ENCODE measurements around the gene NIPSNAP3A. TPM values are rescaled to one million over a fixed set of nuclear protein-coding genes. Genes with fewer than 3 reads are reported as not detected.

NIPSNAP3A gene
- total RNA-seq, 6 experiments from 2014 or later: 11.5 to 17.0 (median 14.6) TPM

- no peaks in the 10 kb centered on the region; the same call in 1 of the 2 replicates for H3K36me3 Mint-ChIP-seq (ENCODE audit: low read depth)
- no peak for DNase-seq
- no peaks in the 10 kb centered on the region for H3K9me3 Mint-ChIP-seq
- no peak for TF ChIP-seq CTCF (IDR thresholded peaks at IDR 0.05)
- no peak overlapping the region for H3K27ac Mint-ChIP-seq
- H3K4me1 Mint-ChIP-seq (ENCODE audit: low read depth): peaks cover 15% of the 10 kb centered on the region
- no peaks in the 10 kb centered on the region for H3K27me3 Mint-ChIP-seq (ENCODE audit: insufficient read depth)
- H3K4me3 Mint-ChIP-seq: no peak overlapping the region
Measured at GRCh38 chr9:104805441-104805840, 58.0 kb downstream of the NIPSNAP3A start.

GRCh38 chr9:104808035-104808614 lies 60.6 kb downstream of the NIPSNAP3A start:
- H3K4me3 Mint-ChIP-seq: no peak overlapping the region
- peak; percentile 61 for TF ChIP-seq CTCF (IDR thresholded peaks at IDR 0.05)
- no peaks in the 10 kb centered on the region for H3K9me3 Mint-ChIP-seq
- no peak overlapping the region for H3K27ac Mint-ChIP-seq
- DNase-seq: peak; percentile 37
- peaks cover 32% of the 10 kb centered on the region for H3K4me1 Mint-ChIP-seq (ENCODE audit: low read depth)
- H3K27me3 Mint-ChIP-seq (ENCODE audit: insufficient read depth): no peaks in the 10 kb centered on the region
- H3K36me3 Mint-ChIP-seq (ENCODE audit: low read depth): peaks cover 9% of the 10 kb centered on the region

Other genes with a start within 250 kb of the NIPSNAP3A start
- not detected for gene OR13F1, start 243.4 kb upstream of the NIPSNAP3A start, total RNA-seq (2021; fragmentation: NEBNext Ultra II Directional; extraction: Animal tissue kit (Norgen Biotek cat#: 25700))
- gene OR13C4, start 220.5 kb upstream of the NIPSNAP3A start, total RNA-seq (2021; fragmentation: NEBNext Ultra II Directional; extraction: Animal tissue kit (Norgen Biotek cat#: 25700)): not detected
- gene OR13C3, start 210.8 kb upstream of the NIPSNAP3A start, total RNA-seq (2021; fragmentation: NEBNext Ultra II Directional; extraction: Animal tissue kit (Norgen Biotek cat#: 25700)): not detected
- gene OR13C8, start 178.5 kb upstream of the NIPSNAP3A start, total RNA-seq (2021; fragmentation: NEBNext Ultra II Directional; extraction: Animal tissue kit (Norgen Biotek cat#: 25700)): not detected
- not detected for gene OR13C5, start 148.3 kb upstream of the NIPSNAP3A start, total RNA-seq (2021; fragmentation: NEBNext Ultra II Directional; extraction: Animal tissue kit (Norgen Biotek cat#: 25700))
- gene OR13C2, start 142.1 kb upstream of the NIPSNAP3A start, total RNA-seq (2021; fragmentation: NEBNext Ultra II Directional; extraction: Animal tissue kit (Norgen Biotek cat#: 25700)): not detected
- not detected for gene OR13C9, start 129.5 kb upstream of the NIPSNAP3A start, total RNA-seq (2021; fragmentation: NEBNext Ultra II Directional; extraction: Animal tissue kit (Norgen Biotek cat#: 25700))
- gene OR13D1, start 53.2 kb upstream of the NIPSNAP3A start, total RNA-seq (2021; fragmentation: NEBNext Ultra II Directional; extraction: Animal tissue kit (Norgen Biotek cat#: 25700)): not detected
- under 1 TPM; 0.19 to 0.68 (median 0.40) TPM for gene NIPSNAP3B, start 16.4 kb downstream of the NIPSNAP3A start, total RNA-seq (2021; fragmentation: NEBNext Ultra II Directional; extraction: Animal tissue kit (Norgen Biotek cat#: 25700))
- gene ABCA1, start 180.5 kb downstream of the NIPSNAP3A start, total RNA-seq (2021; fragmentation: NEBNext Ultra II Directional; extraction: Animal tissue kit (Norgen Biotek cat#: 25700)): 10 to 100 TPM in 2 of 6 experiments, 1 to 10 TPM in 4; 9.1 to 16.5 (median 9.4) TPM